HFF-Myc (cell line): Measurements from ENCODE around the gene ZNF467.

Source experiments
- DNase-seq: peaks from one replicate; pipeline ENCODE4 v3.0.0-alpha.2; 2011; ENCODE audit warnings: low read depth; ENCODE audit errors: extremely low read depth
- H3K4me3 ChIP-seq: replicated peaks from 2 replicates; pipeline ENCODE4 v1.5.1; 2011; ENCODE audit warnings: low read depth, mild to moderate bottlenecking, control low read depth, low read length
- TF ChIP-seq, protein P1 (sequence below): IDR thresholded peaks from 2 replicates; pipeline ENCODE4 v1.5.1; 2012; ENCODE audit warnings: mild to moderate bottlenecking, low read depth, low read length, control low read depth; ENCODE audit errors: missing control alignments

The ZNF467 gene

DNA sequence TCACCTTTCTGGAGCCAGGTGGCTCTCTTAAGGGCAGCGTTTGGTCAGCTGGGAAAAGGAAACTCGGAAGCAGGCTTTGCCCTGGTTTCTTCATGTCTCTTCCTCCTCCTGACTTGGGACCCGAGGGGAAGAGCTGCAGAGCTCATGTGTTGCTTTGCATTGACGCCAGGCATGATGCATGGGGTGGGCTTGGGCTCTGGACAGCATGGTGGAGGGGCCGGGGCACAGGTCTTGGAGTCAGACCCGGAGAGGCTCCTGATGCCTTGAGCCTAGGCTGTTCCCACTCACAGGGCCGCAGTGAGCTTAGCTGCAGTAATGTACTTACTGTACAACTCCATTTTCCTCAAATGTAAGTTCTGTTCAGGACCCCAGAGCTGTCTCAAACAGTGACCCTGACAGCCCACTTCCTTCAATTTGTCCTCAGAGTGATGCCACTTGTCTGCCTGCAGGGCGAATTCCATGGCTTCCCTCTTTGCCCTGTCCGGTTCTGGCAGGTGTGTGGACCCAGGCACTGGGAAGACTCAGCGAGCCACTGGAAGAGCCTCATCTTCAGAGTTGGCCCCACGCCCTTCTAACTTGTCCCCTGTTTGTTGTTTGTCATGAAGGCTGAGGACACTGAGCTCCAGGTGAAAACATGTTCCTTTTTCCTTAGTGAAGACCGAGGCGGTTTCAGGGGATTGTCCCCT, 50.2 kb downstream of the ZNF467 start:
- TF ChIP-seq, protein P1, sequence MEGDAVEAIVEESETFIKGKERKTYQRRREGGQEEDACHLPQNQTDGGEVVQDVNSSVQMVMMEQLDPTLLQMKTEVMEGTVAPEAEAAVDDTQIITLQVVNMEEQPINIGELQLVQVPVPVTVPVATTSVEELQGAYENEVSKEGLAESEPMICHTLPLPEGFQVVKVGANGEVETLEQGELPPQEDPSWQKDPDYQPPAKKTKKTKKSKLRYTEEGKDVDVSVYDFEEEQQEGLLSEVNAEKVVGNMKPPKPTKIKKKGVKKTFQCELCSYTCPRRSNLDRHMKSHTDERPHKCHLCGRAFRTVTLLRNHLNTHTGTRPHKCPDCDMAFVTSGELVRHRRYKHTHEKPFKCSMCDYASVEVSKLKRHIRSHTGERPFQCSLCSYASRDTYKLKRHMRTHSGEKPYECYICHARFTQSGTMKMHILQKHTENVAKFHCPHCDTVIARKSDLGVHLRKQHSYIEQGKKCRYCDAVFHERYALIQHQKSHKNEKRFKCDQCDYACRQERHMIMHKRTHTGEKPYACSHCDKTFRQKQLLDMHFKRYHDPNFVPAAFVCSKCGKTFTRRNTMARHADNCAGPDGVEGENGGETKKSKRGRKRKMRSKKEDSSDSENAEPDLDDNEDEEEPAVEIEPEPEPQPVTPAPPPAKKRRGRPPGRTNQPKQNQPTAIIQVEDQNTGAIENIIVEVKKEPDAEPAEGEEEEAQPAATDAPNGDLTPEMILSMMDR = no peak
- no peak overlapping the region for H3K4me3 ChIP-seq
- DNase-seq = no peak

DNA sequence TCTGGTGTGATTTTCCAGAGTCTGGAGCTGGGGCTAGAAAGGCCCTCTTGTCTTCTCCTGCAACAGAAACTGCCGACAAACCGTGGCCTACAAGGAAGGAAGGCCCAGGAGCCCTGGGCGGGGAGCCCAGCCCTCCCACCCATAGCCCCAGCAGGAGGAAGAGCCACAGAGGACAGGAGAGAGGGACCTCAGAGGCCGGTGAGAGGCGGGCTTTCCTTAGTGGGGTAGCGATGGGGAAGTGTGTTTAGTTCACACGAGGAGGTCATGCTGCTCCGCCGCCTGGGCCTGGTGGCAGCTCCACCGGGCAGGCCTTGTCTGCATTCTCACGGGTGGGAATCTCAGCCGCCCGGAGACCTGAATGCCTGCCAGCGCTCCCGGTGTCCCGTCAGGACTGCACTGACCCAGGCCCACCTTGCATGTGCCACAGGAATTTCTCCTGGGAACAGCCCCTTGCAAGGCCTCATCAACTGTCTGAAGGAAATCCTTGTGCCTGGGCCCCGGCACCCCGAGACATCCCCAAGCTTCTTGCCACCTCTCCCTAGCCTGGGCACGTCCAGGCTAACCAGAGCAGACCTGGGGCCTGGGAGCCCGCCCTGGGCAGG, 50.9 kb downstream of the ZNF467 start:
- no peak for DNase-seq
- no peak overlapping the region for H3K4me3 ChIP-seq
- TF ChIP-seq, protein P1 = no peak

DNA sequence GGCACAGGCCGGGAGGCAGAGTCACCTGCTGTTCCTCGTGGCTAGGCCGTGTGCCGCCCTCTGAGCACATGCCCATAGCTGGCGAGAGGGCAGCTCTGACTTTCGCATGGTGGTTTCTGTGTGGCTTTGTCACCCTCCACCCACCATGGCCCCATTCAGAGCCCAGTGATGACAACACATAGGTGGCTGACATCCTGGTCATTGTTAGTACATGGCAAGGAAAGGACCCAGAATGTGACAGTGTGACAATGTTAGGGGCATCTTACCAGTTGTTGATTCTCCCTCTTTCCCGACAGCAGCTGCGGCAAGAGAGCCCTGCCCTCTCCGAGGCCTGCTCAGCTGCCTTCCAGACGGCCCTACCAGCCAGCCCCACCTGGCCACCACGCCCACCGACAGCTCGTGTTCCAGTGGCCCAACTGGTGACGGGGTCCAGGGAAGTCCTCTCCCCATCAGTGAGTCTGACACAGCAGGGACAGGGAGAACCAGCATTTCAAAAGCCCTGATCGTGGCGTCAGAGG, 52.2 kb downstream of the ZNF467 start:
- no peak overlapping the region for H3K4me3 ChIP-seq
- TF ChIP-seq, protein P1 = no peak
- DNase-seq = no peak

DNA sequence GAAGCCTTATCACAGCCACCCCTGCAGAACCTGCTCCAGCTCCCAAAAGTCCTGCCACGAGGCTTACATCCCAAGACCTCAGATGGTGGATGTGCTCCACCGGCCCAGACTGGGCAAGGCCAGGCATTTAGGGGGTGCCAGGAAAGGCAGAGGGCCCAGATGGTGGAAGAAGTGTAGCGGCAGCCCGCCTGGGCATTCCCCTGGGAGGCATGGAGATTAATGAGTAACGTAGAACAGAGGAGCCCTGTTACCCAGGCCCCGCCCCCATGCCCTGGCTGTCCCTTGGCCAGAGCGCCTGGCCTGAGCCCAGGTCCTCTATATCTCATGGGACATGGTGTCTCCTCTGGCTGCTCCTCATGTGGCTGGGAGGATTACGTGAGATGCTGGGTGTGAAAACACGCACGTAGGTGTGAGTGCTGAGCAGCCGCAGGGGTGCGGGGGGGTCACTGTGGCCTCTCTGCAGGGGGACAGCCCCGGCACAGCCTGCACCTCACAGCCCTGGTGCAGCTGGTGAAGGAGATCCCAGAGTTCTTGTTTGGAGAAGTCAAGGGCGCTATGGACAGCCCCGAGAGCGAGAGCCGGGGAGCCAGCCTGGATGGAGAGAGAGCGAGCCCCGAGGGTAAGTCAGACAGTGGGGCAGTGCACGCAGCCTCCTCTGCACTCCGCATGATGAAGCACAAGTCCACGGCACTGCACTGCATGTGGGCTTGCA, 52.9 kb downstream of the ZNF467 start:
- DNase-seq = no peak
- no peak overlapping the region for H3K4me3 ChIP-seq
- TF ChIP-seq, protein P1 = no peak

DNA sequence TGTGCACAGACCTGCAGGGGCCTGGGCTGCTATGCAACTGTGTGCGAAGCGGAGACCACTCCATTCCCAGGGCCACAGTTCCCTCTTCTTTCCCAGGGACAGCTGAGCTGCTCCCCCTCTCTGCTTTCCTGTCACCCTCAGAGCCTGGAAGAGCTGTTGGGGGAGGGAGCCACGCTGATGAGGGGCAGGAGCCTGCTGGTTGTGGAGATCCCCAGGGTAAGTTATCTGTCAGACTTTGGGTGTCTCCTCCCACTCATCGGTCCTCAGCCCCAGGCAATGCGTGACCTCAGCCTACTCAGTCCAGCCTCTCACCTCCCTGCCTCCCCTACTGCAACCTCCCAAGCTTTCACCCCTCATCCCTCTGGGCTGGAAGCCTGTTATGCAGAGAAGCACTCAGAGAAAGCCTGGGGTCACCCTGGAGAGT, 53.5 kb downstream of the ZNF467 start:
- DNase-seq = no peak
- no peak overlapping the region for H3K4me3 ChIP-seq
- TF ChIP-seq, protein P1 = no peak

DNA sequence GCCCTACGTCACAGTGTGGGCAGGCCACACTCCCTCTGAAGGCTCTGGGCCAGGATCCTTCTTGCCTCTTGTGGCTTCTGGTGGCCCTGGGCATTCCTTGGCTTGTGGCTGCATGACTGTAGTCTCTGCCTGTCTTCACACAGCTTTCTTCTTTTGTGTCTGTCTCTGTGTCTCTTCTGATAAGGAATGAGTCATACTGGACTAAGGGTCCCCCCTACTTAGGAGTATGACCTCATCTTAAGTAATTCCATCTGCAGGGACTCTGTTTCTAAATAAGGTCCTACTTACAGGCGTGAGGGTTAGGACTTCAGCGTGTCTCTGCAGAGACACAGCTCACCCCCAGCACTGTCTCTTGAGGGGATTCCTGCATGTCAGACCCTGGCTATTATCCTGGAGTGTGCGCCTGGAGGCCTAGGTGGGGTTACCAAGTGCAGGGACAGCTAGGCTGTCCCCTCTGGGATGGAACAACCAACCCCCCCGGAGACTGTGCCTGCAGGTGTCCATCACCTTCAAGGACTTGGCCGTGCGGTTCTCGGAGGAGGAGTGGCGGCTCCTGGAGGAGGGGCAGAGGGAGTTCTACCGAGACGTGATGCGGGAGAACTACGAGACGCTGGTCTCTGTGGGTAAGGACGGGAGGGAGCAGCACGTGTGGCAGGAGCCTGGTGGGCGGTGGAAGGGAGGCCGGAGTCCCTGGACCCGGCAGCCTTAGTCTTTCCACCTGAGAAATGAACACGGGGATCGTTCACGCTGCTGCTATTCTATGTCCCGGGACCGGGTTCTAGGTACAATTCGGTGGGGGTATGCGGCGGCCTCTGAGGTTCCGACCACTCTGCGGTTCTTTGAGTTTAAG, 54.1 kb downstream of the ZNF467 start:
- no peak overlapping the region for H3K4me3 ChIP-seq
- peak; percentile 50 for DNase-seq
- TF ChIP-seq, protein P1 = no peak
